ENCODE data around the gene IGLL5. TPM values are rescaled to one million over a fixed set of nuclear protein-coding genes. Genes with fewer than 3 reads are reported as not detected.
A peak's percentile ranks its signal among the peaks of the same experiment; 100 is the strongest.

The IGLL5 gene
- total and polyA plus RNA-seq, 9 of the 15 experiments (the other 6 are each of a cell fraction or from before 2014, with no cell fraction given) = not detected

DNA sequence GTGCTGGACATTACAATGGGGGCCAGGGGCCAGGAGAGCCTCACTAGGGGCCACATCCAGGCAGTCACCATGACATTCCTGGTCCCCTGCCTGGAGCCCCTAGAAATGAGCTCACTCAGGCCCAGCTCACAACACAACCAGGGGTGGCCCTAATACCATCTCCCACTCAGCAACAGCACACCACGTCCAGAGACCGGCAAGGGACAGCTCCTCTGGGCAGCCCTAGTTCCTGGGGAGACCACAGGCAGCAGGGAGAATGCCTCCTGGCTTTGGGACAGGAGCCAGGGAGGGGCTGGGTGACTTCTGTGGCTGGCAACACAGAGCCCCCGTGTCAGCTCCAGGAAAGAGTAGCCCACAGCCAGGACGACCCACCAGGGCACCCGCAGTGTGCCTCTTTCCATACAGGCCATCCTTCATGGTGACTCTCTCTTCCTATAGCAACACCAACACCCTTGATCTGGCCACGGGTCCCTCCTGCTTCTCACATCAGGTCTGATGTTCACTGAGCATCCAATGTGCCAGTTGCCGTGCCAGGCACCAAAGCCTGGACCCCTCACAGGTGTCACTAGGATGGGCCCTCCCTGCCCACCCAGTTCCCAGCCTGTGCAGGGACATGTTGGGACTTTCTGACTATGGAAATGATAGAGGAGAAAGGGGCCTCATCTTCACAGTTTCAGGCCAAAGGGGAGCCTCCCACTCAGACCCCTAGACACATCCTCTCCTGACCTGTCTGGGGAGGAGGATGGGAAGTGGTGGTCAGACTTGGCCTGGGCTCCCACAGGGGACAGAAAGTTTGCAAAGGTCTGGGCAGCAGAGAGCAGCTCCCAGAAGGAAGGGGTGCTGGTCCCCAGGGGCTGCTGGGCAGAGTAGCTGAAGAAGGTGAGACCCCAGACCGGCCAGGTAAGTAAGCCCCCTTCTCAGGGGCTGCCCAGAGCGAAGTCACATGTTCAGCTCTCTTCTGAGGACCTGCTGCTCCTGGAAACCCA lies 43.2 kb downstream of the IGLL5 start (continued):
- TF ChIP-seq KDM5B (IDR thresholded peaks at IDR 0.05; ENCODE audit: insufficient replicate concordance, low read depth, low read length) (no peak), ZBTB7A (IDR thresholded peaks at IDR 0.05; ENCODE audit: borderline replicate concordance, control insufficient read depth, low read depth, low read length) (0 out of 2 replicates have a peak, but pooled peaks have one; percentile 6), MEF2A (IDR thresholded peaks at IDR 0.05; ENCODE audit: control insufficient read depth, low read depth, low read length) (no peak), ZNF124 (CRISPR knock-in tag; IDR thresholded peaks at IDR 0.05) (no peak), E2F3 (CRISPR knock-in tag; IDR thresholded peaks at IDR 0.05) (no peak), ZNF133 (CRISPR knock-in tag; IDR thresholded peaks at IDR 0.05) (no peak)
- TF ChIP-seq, protein P1, sequence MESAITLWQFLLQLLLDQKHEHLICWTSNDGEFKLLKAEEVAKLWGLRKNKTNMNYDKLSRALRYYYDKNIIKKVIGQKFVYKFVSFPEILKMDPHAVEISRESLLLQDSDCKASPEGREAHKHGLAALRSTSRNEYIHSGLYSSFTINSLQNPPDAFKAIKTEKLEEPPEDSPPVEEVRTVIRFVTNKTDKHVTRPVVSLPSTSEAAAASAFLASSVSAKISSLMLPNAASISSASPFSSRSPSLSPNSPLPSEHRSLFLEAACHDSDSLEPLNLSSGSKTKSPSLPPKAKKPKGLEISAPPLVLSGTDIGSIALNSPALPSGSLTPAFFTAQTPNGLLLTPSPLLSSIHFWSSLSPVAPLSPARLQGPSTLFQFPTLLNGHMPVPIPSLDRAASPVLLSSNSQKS (CRISPR knock-in tag; IDR thresholded peaks at IDR 0.05) = no peak
- TF ChIP-seq, protein P2, sequence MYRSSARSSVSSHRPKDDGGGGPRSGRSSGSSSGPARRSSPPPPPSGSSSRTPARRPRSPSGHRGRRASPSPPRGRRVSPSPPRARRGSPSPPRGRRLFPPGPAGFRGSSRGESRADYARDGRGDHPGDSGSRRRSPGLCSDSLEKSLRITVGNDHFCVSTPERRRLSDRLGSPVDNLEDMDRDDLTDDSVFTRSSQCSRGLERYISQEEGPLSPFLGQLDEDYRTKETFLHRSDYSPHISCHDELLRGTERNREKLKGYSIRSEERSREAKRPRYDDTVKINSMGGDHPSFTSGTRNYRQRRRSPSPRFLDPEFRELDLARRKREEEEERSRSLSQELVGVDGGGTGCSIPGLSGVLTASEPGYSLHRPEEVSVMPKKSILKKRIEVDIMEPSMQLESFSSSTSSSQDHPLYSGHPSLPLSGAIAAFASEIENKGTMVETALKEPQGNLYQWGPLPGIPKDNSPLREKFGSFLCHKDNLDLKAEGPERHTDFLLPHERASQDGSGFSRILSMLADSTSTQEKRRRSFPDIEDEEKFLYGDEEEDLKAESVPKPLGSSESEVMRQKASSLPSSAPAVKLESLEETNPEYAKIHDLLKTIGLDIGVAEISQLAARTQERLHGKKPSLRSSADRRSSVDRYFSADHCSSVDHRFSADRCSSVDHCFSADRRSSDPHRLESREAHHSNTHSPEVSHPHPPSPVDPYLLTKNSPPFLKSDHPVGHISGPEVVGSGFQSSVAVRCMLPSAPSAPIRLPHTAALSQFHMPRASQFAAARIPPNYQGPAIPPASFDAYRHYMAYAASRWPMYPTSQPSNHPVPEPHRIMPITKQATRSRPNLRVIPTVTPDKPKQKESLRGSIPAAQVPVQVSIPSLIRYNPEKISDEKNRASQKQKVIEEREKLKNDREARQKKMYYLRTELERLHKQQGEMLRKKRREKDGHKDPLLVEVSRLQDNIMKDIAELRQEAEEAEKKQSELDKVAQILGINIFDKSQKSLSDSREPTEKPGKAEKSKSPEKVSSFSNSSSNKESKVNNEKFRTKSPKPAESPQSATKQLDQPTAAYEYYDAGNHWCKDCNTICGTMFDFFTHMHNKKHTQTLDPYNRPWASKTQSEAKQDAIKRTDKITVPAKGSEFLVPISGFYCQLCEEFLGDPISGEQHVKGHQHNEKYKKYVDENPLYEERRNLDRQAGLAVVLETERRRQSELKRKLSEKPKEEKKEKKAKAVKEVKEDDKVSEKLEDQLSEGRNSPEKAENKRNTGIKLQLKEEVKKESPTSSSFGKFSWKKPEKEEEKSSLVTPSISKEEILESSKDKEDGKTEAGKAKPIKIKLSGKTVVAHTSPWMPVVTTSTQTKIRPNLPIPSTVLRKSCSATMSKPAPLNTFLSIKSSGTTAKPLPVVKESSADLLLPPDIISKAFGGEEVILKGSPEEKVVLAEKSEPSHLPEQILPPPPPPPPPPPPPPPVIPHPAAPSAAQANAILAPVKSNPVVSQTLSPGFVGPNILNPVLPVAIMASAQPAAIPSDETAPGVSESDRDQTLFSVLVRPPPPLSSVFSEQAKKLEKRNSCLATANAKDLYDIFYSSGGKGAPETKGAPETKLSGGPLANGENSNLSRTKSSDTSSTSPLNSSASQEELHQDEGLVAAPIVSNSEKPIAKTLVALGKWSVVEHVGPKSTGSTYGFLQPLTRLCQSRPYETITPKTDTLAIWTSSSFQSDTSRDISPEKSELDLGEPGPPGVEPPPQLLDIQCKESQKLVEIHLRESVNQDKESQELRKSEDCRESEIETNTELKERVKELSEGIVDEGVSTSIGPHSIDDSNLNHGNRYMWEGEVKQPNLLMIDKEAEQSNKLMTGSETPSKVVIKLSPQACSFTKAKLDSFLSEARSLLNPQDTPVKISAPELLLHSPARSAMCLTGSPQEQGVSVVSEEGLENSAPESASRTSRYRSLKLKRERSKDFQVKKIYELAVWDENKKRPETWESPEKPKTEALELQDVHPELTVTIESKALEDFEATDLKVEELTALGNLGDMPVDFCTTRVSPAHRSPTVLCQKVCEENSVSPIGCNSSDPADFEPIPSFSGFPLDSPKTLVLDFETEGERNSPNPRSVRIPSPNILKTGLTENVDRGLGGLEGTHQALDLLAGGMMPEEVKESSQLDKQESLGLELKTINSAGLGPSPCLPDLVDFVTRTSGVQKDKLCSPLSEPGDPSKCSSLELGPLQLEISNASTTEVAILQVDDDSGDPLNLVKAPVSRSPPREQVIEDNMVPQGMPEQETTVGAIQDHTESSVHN (IDR thresholded peaks at IDR 0.05; ENCODE audit: borderline replicate concordance in 1 of 2, low read depth in 1 of 2) = no peak
- TF ChIP-seq, protein P3, sequence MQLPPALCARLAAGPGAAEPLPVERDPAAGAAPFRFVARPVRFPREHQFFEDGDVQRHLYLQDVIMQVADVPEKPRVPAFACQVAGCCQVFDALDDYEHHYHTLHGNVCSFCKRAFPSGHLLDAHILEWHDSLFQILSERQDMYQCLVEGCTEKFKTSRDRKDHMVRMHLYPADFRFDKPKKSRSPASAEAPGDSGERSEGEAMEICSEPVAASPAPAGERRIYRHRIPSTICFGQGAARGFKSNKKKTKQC (CRISPR knock-in tag; IDR thresholded peaks at IDR 0.05) = no peak

Measured in K562 (cell line).